ENCODE measurements around the gene SLC25A53. TPM values are rescaled to one million over a fixed set of nuclear protein-coding genes. Genes with fewer than 3 reads are reported as not detected.

SLC25A53 gene
- polyA plus RNA-seq, 3 donors, result 5.9 to 9.6 (median 7.6) TPM

DNA sequence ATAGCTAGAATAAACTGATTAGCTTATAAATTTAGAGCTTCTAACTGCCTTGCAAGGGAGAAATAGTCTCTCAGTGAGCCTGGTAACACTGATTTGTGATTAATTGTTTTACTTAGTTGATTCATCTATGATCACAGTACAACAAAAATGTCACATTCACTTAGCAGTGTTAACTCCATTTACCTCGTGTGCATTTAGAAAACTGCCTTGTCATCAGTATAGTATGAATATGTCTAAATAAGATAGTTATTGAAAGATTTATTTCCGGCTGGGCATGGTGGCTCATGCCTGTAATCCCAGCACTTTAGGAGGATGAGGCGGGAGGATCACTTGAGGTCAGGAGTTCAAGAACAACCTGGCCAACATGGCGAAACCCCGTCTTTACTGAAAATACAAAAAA is 48.7 kb upstream of the SLC25A53 start:
- H3K9me3 Mint-ChIP-seq, result no peaks in the 10 kb centered on the region

DNA sequence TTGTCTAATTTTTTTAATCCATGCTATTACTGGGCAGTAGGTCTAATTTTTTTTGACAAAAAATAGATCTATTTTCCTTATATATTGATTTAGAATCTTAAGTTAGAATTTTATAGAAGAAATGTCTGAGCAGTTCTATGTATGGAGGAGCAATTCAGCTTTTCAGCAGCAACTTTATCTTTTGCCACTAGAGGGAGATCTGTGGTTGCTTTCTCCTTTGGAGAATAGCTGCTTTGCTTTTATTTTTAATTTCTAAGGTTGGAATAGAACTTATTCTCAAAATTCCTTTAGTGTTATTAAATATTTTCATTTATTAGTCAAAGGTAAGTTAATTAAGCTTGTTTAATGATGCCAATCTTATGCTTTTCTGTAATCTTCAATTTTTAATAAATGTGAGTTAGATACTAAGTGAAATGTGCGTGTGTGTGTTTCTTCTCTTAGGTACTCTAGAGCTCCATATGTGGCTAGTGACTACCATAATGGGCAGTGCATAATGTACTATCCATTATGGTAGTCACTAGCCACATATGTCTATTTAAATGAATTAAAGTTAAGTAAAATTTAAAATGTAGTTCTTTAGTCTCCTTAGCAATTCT is 38.8 kb upstream of the SLC25A53 start:
- no peaks in the 10 kb centered on the region for H3K9me3 ChIP-seq (replicated peaks in 1 of 2; ENCODE audit: control insufficient read depth in 1 of 2, insufficient read depth in 1 of 2, low read length in 2 of 2)
- DNase-seq, result peak; percentile 2 to 17 (median 2)
- Mint-ChIP-seq H3K27ac (no peak overlapping the region), H3K4me1 (no peaks in the 10 kb centered on the region), H3K9me3 (no peaks in the 10 kb centered on the region), H3K36me3 (peaks cover 20 to 24% of the 10 kb centered on the region in 2 donors), H3K27me3 (ENCODE audit: low read depth in 3 of 3) (peaks cover 0 to 3% (median 0%) of the 10 kb centered on the region in 3 donors), H3K4me3 (no peak overlapping the region)
- H3K4me1 ChIP-seq (ENCODE audit: control insufficient read depth in 1 of 2, insufficient read depth in 2 of 2, low read length in 2 of 2), result no peaks in the 10 kb centered on the region
- no peaks in the 10 kb centered on the region for H4K20me1 ChIP-seq (ENCODE audit: insufficient read depth, low read length)
- WGBS (ENCODE audit: insufficient coverage), result no CpG with 5 or more reads among the region's 1 CpG
- no peak overlapping the region for H3K4me3 ChIP-seq (replicated peaks in 1 of 3; ENCODE audit: low read depth in 2 of 3, low read length in 3 of 3)
- H3K27ac ChIP-seq (ENCODE audit: low read depth in 1 of 2, low read length in 2 of 2), result no peak overlapping the region
- H3K27me3 ChIP-seq (ENCODE audit: control insufficient read depth in 2 of 2, insufficient read depth in 2 of 2, low read length in 2 of 2), result no peaks in the 10 kb centered on the region
- H3K4me2 ChIP-seq (replicated peaks; ENCODE audit: extremely low read depth, low read length, poor library complexity, severe bottlenecking), result no peak overlapping the region
- H2AFZ ChIP-seq (ENCODE audit: insufficient read depth, low read depth, low read length, poor library complexity, severe bottlenecking), result no peak overlapping the region
- intact Hi-C loops (cut with micrococcal nuclease), result no loop called here
- H3K9ac ChIP-seq (ENCODE audit: insufficient read depth, low read length, poor library complexity, severe bottlenecking), result no peak overlapping the region
- H3K36me3 ChIP-seq (replicated peaks in 1 of 2; ENCODE audit: control insufficient read depth in 1 of 2, insufficient read depth in 2 of 2, low read length in 2 of 2), result peaks cover 19 to 35% of the 10 kb centered on the region in 2 donors
- no peaks in the 10 kb centered on the region for H3K79me2 ChIP-seq (ENCODE audit: insufficient read depth, low read length)
- TF ChIP-seq, protein P1, sequence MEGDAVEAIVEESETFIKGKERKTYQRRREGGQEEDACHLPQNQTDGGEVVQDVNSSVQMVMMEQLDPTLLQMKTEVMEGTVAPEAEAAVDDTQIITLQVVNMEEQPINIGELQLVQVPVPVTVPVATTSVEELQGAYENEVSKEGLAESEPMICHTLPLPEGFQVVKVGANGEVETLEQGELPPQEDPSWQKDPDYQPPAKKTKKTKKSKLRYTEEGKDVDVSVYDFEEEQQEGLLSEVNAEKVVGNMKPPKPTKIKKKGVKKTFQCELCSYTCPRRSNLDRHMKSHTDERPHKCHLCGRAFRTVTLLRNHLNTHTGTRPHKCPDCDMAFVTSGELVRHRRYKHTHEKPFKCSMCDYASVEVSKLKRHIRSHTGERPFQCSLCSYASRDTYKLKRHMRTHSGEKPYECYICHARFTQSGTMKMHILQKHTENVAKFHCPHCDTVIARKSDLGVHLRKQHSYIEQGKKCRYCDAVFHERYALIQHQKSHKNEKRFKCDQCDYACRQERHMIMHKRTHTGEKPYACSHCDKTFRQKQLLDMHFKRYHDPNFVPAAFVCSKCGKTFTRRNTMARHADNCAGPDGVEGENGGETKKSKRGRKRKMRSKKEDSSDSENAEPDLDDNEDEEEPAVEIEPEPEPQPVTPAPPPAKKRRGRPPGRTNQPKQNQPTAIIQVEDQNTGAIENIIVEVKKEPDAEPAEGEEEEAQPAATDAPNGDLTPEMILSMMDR (IDR thresholded peaks at IDR 0.05), result peak; percentile 71

More for the DNA sequence above, 48.7 kb upstream of the SLC25A53 start:
- H3K9ac ChIP-seq (ENCODE audit: insufficient read depth, low read length, poor library complexity, severe bottlenecking), result no peak overlapping the region
- no peaks in the 10 kb centered on the region for H4K20me1 ChIP-seq (ENCODE audit: insufficient read depth, low read length)
- no peaks in the 10 kb centered on the region for H3K4me1 ChIP-seq (ENCODE audit: control insufficient read depth in 1 of 2, insufficient read depth in 2 of 2, low read length in 2 of 2)
- H3K36me3 Mint-ChIP-seq, result peaks cover 3% of the 10 kb centered on the region in 2 donors
- no peak overlapping the region for H3K4me3 Mint-ChIP-seq
- no peak for DNase-seq
- peaks cover 0 to 2% of the 10 kb centered on the region in 2 donors for H3K36me3 ChIP-seq (replicated peaks in 1 of 2; ENCODE audit: control insufficient read depth in 1 of 2, insufficient read depth in 2 of 2, low read length in 2 of 2)
- TF ChIP-seq, protein P1 (IDR thresholded peaks at IDR 0.05), result no peak
- no peak overlapping the region for H3K4me2 ChIP-seq (replicated peaks; ENCODE audit: extremely low read depth, low read length, poor library complexity, severe bottlenecking)
- intact Hi-C loops (cut with micrococcal nuclease), result no loop called here
- no peaks in the 10 kb centered on the region for H3K4me1 Mint-ChIP-seq
- H3K79me2 ChIP-seq (ENCODE audit: insufficient read depth, low read length), result no peaks in the 10 kb centered on the region
- peaks cover 0 to 8% (median 2%) of the 10 kb centered on the region in 3 donors for H3K27me3 Mint-ChIP-seq (ENCODE audit: low read depth in 3 of 3)
- no peak overlapping the region for H3K27ac ChIP-seq (ENCODE audit: low read depth in 1 of 2, low read length in 2 of 2)
- no peak overlapping the region for H2AFZ ChIP-seq (ENCODE audit: insufficient read depth, low read depth, low read length, poor library complexity, severe bottlenecking)
- H3K9me3 ChIP-seq (replicated peaks in 1 of 2; ENCODE audit: control insufficient read depth in 1 of 2, insufficient read depth in 1 of 2, low read length in 2 of 2), result no peaks in the 10 kb centered on the region
- no CpG with 5 or more reads among the region's 5 CpGs for WGBS (ENCODE audit: insufficient coverage)
- no peaks in the 10 kb centered on the region for H3K27me3 ChIP-seq (ENCODE audit: control insufficient read depth in 2 of 2, insufficient read depth in 2 of 2, low read length in 2 of 2)
- no peak overlapping the region for H3K27ac Mint-ChIP-seq
- no peak overlapping the region for H3K4me3 ChIP-seq (replicated peaks in 1 of 3; ENCODE audit: low read depth in 2 of 3, low read length in 3 of 3)
